HepG2 (cell line): ENCODE measurements around the gene SEPTIN11. TPM values are rescaled to one million over a fixed set of nuclear protein-coding genes. Genes with fewer than 3 reads are reported as not detected.

Experiments used
- IRX3 ChIP-seq: sonication (generic); formaldehyde crosslinking; IDR thresholded peaks from 2 replicates; pipeline ENCODE4 v1.8.1; 2023; ENCODE audit warnings: mild to moderate bottlenecking, low read depth, missing genetic modification reagents, borderline replicate concordance
- MBD4 ChIP-seq: IDR thresholded peaks from 2 replicates; pipeline ENCODE4 v1.6.1; 2012; ENCODE audit warnings: low read length, inconsistent platforms, borderline replicate concordance
- MLLT10 ChIP-seq: sonication (generic); formaldehyde crosslinking; IDR thresholded peaks from 2 replicates; pipeline ENCODE4 v1.4.0; 2020; ENCODE audit warnings: missing genetic modification reagents
- NONO ChIP-seq, 2 experiments: fragments of 450-650 bp in 1 of 2; sonication (generic) in 1 of 2; formaldehyde crosslinking in 1 of 2; IDR thresholded peaks in 1 of 2; conservative IDR thresholded peaks in 1 of 2; 2 replicates each; pipeline versions ENCODE4 v1.6.1 to v1.8.0; 2017 to 2022; ENCODE audit warnings: mild to moderate bottlenecking in 1 of 2, missing genetic modification reagents in 1 of 2, moderate library complexity in 1 of 2
- PTBP1 ChIP-seq: fragments of 200-400 bp; formaldehyde crosslinking; IDR thresholded peaks from 2 replicates; pipeline ENCODE4 v1.6.1; 2018; ENCODE audit warnings: low read length, low read depth; ENCODE audit not compliant: poor library complexity, severe bottlenecking
- SAFB2 ChIP-seq: sonication (generic); formaldehyde crosslinking; IDR thresholded peaks from 2 replicates; pipeline ENCODE4 v1.5.1; 2020; ENCODE audit warnings: missing genetic modification reagents, low read depth, mild to moderate bottlenecking, borderline replicate concordance
- SALL1 ChIP-seq: sonication (generic); formaldehyde crosslinking; IDR thresholded peaks from 2 replicates; pipeline ENCODE4 v1.8.0; 2022; ENCODE audit warnings: mild to moderate bottlenecking, missing genetic modification reagents
- ZBTB3 ChIP-seq: sonication (generic); formaldehyde crosslinking; IDR thresholded peaks from 2 replicates; pipeline ENCODE4 v1.4.0; 2020; ENCODE audit warnings: low read depth, mild to moderate bottlenecking, moderate library complexity, missing genetic modification reagents, borderline replicate concordance
- ZBTB46 ChIP-seq: sonication (generic); formaldehyde crosslinking; IDR thresholded peaks from 2 replicates; pipeline ENCODE4 v1.4.0; 2020; ENCODE audit warnings: mild to moderate bottlenecking, missing genetic modification reagents, borderline replicate concordance
- ZBTB49 ChIP-seq: sonication (generic); formaldehyde crosslinking; IDR thresholded peaks from 2 replicates; pipeline ENCODE4 v1.4.0; 2020; ENCODE audit warnings: missing genetic modification reagents, borderline replicate concordance
- ZBTB7B ChIP-seq: sonication (generic); formaldehyde crosslinking; IDR thresholded peaks from 2 replicates; pipeline ENCODE4 v1.4.0; 2020; ENCODE audit warnings: missing genetic modification reagents
- ZFP36L2 ChIP-seq: sonication (generic); formaldehyde crosslinking; IDR thresholded peaks from 2 replicates; pipeline ENCODE4 v1.4.0; 2020; ENCODE audit warnings: missing genetic modification reagents
- ZNF275 ChIP-seq: sonication (generic); formaldehyde crosslinking; IDR thresholded peaks from 2 replicates; pipeline ENCODE4 v1.8.0; 2022; ENCODE audit warnings: missing genetic modification reagents, mild to moderate bottlenecking, inconsistent platforms, borderline replicate concordance
- ZNF503 ChIP-seq: sonication (generic); formaldehyde crosslinking; IDR thresholded peaks from 2 replicates; pipeline ENCODE4 v1.4.0; 2020; ENCODE audit warnings: missing genetic modification reagents
- ZNF660 ChIP-seq: sonication (generic); formaldehyde crosslinking; IDR thresholded peaks from 2 replicates; pipeline ENCODE4 v1.5.1; 2020; ENCODE audit warnings: mild to moderate bottlenecking, low read depth, missing genetic modification reagents, borderline replicate concordance
- ZNF780A ChIP-seq: sonication (generic); formaldehyde crosslinking; IDR thresholded peaks from 2 replicates; pipeline ENCODE4 v1.8.0; 2022; ENCODE audit warnings: mild to moderate bottlenecking, missing genetic modification reagents, moderate library complexity
- ZNF800 ChIP-seq: sonication (generic); formaldehyde crosslinking; IDR thresholded peaks from 2 replicates; pipeline ENCODE4 v1.4.0; 2020; ENCODE audit warnings: missing genetic modification reagents
- ZNF878 ChIP-seq: sonication (generic); formaldehyde crosslinking; IDR thresholded peaks from 2 replicates; pipeline ENCODE4 v1.8.1; 2023; ENCODE audit warnings: mild to moderate bottlenecking, missing genetic modification reagents, moderate library complexity
- polyA plus RNA-seq, 8 experiments: library from polyadenylated mRNA; depleted of rRNA in 3 of 8; stranded (reverse) in 7 of 8; unstranded in 1 of 8; fragments of >200 nt; fragmentation: Illumina TruSeq in 4 of 8; extraction: Trizol in 4 of 8; gene quantifications; 2 replicates each; pipeline versions ENCODE4 v1.2.1 to v1.2.3, GENCODE V29; 2011 to 2016; ENCODE audit warnings: low read depth in 4 of 8, missing spikeins in 1 of 8, mixed read lengths in 1 of 8; ENCODE audit not compliant: insufficient read depth in 1 of 8
- total RNA-seq, 5 experiments: library from RNA; depleted of rRNA; stranded (reverse); fragments of >200 nt; fragmentation: Illumina TruSeq; extraction: Trizol; gene quantifications; 2 replicates each; pipeline ENCODE4 v1.2.3, GENCODE V29; 2016; ENCODE audit warnings: low read depth in 1 of 5

Gene SEPTIN11
- total and polyA plus RNA-seq, 2 of the 13 experiments (the other 11 are each of a cell fraction or from before 2014, with no cell fraction given): 28.9 to 47.3 TPM

- no peak for TF ChIP-seq PTBP1
- no peak for TF ChIP-seq ZBTB46
- no peak for TF ChIP-seq MLLT10 (CRISPR knock-in tag)
- TF ChIP-seq ZNF503: peak; percentile 60; the same call in 1 of the 2 replicates
- no peak for TF ChIP-seq ZNF780A (CRISPR knock-in tag)
- TF ChIP-seq ZNF800 (CRISPR knock-in tag): peak; percentile 61
- no peak for TF ChIP-seq ZFP36L2 (CRISPR knock-in tag)
- peak; percentile 65 for TF ChIP-seq ZNF878 (CRISPR knock-in tag)
- no peak for TF ChIP-seq MBD4
- no peak for TF ChIP-seq NONO (IDR thresholded peaks at IDR 0.05)
- TF ChIP-seq NONO (CRISPR knock-in tag; conservative IDR thresholded peaks at IDR 0.05): peak; percentile 95
- TF ChIP-seq IRX3: no peak
- no peak for TF ChIP-seq ZBTB49 (CRISPR knock-in tag)
- no peak for TF ChIP-seq ZNF275
- peak; percentile 95; the same call in 1 of the 2 replicates for TF ChIP-seq SAFB2
- peak; percentile 80 for TF ChIP-seq SALL1 (CRISPR knock-in tag)
- TF ChIP-seq ZBTB3 (CRISPR knock-in tag): no peak
- TF ChIP-seq ZBTB7B (CRISPR knock-in tag): peak; percentile 59
- no peak for TF ChIP-seq ZNF660
These were observed at the start of gene SEPTIN11 (continued) for GRCh38 chr4:76949276-76950051.
